K562 (cell line): Measurements from ENCODE around the gene PAIP2. TPM values are rescaled to one million over a fixed set of nuclear protein-coding genes. Genes with fewer than 3 reads are reported as not detected.

Source experiments
- HNRNPK ChIP-seq: fragments of 200-400 bp; formaldehyde crosslinking; IDR thresholded peaks from one replicate; pipeline ENCODE4 v1.6.1; 2018; ENCODE audit warnings: mild to moderate bottlenecking, low read depth, low read length; ENCODE audit not compliant: poor library complexity, severe bottlenecking
- HOMEZ ChIP-seq: fragments of 250-450 bp; sonication (Bioruptor Pico); IDR thresholded peaks from 2 replicates; pipeline ENCODE4 v1.4.0; 2020; ENCODE audit warnings: mild to moderate bottlenecking, moderate library complexity
- HSF4 ChIP-seq: fragments of 250-450 bp; sonication (Bioruptor Pico); IDR thresholded peaks from 2 replicates; pipeline ENCODE4 v2.1.2; 2022; ENCODE audit warnings: mild to moderate bottlenecking, moderate library complexity, borderline replicate concordance
- MXI1 ChIP-seq: IDR thresholded peaks from 2 replicates; pipeline ENCODE4 v1.6.1; 2011; ENCODE audit warnings: low read depth, mild to moderate bottlenecking, improper control_type of control experiment, low read length
- NCOA4 ChIP-seq: fragments of 450-650 bp; IDR thresholded peaks from 2 replicates; pipeline ENCODE4 v1.6.1; 2018; ENCODE audit warnings: mild to moderate bottlenecking; ENCODE audit not compliant: partially characterized antibody
- NCOR1 ChIP-seq: fragments of 450-650 bp; IDR thresholded peaks from 2 replicates; pipeline ENCODE4 v1.6.1; 2016; ENCODE audit warnings: mild to moderate bottlenecking, moderate library complexity
- NFE2 ChIP-seq: IDR thresholded peaks from 2 replicates; pipeline ENCODE4 v1.6.1; 2014; ENCODE audit warnings: antibody characterized with exemption, low read depth
- NONO ChIP-seq, 2 experiments: fragments of 200-400 bp in 1 of 2; fragments of 450-650 bp in 1 of 2; formaldehyde crosslinking in 1 of 2; IDR thresholded peaks; 2 replicates each; pipeline ENCODE4 v1.6.1; 2017; ENCODE audit warnings: low read depth in 2 of 2, mild to moderate bottlenecking in 2 of 2, moderate library complexity in 2 of 2, low read length in 1 of 2
- NR0B1 ChIP-seq: fragments of 450-650 bp; IDR thresholded peaks from one replicate; pipeline ENCODE4 v1.6.1; 2018; ENCODE audit warnings: mild to moderate bottlenecking, moderate library complexity; ENCODE audit not compliant: partially characterized antibody
- PATZ1 ChIP-seq: fragments of 250-450 bp; sonication (Bioruptor Pico); IDR thresholded peaks from 2 replicates; pipeline ENCODE4 v1.5.0; 2020; ENCODE audit warnings: mild to moderate bottlenecking, borderline replicate concordance
- TAF9B ChIP-seq: fragments of 450-650 bp; IDR thresholded peaks from 2 replicates; pipeline ENCODE4 v1.6.1; 2018; ENCODE audit warnings: mild to moderate bottlenecking; ENCODE audit not compliant: partially characterized antibody
- TCFL5 ChIP-seq: fragments of 250-450 bp; sonication (Bioruptor Pico); conservative IDR thresholded peaks from 2 replicates; pipeline ENCODE4 v1.6.1; 2021; ENCODE audit warnings: mild to moderate bottlenecking, moderate library complexity, matching md5 sums
- ZMIZ1 ChIP-seq, 2 experiments: fragments of 150-350 bp in 1 of 2; IDR thresholded peaks; 2 replicates each; pipeline ENCODE4 v1.6.1; 2012 to 2016; ENCODE audit warnings: low read depth in 2 of 2, low read length in 2 of 2, mild to moderate bottlenecking in 1 of 2, moderate library complexity in 1 of 2
- ZNF140 ChIP-seq: fragments of 250-450 bp; sonication (Bioruptor Pico); IDR thresholded peaks from 2 replicates; pipeline ENCODE4 v1.8.0; 2021; ENCODE audit warnings: moderate library complexity, mild to moderate bottlenecking, inconsistent platforms
- ZNF174 ChIP-seq: fragments of 250-450 bp; sonication (Bioruptor Pico); IDR thresholded peaks from 2 replicates; pipeline ENCODE4 v1.4.0; 2020; ENCODE audit warnings: mild to moderate bottlenecking
- ZNF184 ChIP-seq: sonication (generic); formaldehyde crosslinking; IDR thresholded peaks from 2 replicates; pipeline ENCODE4 v1.5.0; 2020; ENCODE audit warnings: missing genetic modification reagents
- ZNF384 ChIP-seq: IDR thresholded peaks from 2 replicates; pipeline ENCODE4 v1.6.1; 2012; ENCODE audit warnings: low read depth, low read length, improper control_type of control experiment
- ZNF717 ChIP-seq: fragments of 250-450 bp; sonication (Bioruptor Pico); IDR thresholded peaks from 2 replicates; pipeline ENCODE4 v1.5.0; 2021
- polyA plus RNA-seq, 8 experiments: library from polyadenylated mRNA; depleted of rRNA in 4 of 8; stranded (reverse) in 5 of 8; unstranded in 3 of 8; fragments of >200 nt; fragmentation: Nextera tagmentation in 2 of 8; fragmentation: Illumina TruSeq in 1 of 8; extraction: Ambion mirVana in 2 of 8; extraction: Trizol in 1 of 8; gene quantifications; 2 replicates each; pipeline versions ENCODE4 v1.2.1 to v1.2.3, GENCODE V29; 2011 to 2014; ENCODE audit warnings: inconsistent platforms in 1 of 8, missing spikeins in 1 of 8
- total RNA-seq, 7 experiments: library from RNA; depleted of rRNA in 6 of 7; stranded (reverse); fragments of >200 nt in 6 of 7; fragmentation: Illumina TruSeq in 2 of 7; extraction: Trizol in 2 of 7; gene quantifications; 2 replicates each; pipeline versions ENCODE4 v1.2.1 to v1.2.3, GENCODE V29; 2011 to 2021; ENCODE audit warnings: low replicate concordance in 1 of 7

The PAIP2 gene
- total and polyA plus RNA-seq, 9 of the 15 experiments (the other 6 are each of a cell fraction or from before 2014, with no cell fraction given): 78.3 to 187 (median 128) TPM

- TF ChIP-seq NCOR1 (no peak; the same call in 1 of the 2 replicates), NFE2 (no peak; the same call in 1 of the 2 replicates), NONO (IDR thresholded peaks at IDR 0.05; ENCODE audit: low read depth in 2 of 2, low read length in 1 of 2) (no peak; a peak in 1 of 4 replicates), ZNF184 (CRISPR knock-in tag) (no peak), HOMEZ (no peak), ZMIZ1 (IDR thresholded peaks at IDR 0.05; ENCODE audit: low read depth in 2 of 2, low read length in 2 of 2) (no peak), ZNF384 (0 out of 2 replicates have a peak, but pooled peaks have one; percentile 23), NCOA4 (no peak), ZNF174 (CRISPR knock-in tag) (no peak), ZNF717 (no peak), ZNF140 (no peak), NR0B1 (no peak), MXI1 (peak; percentile 78; the same call in 1 of the 2 replicates), PATZ1 (CRISPR knock-in tag) (no peak), TCFL5 (CRISPR knock-in tag) (no peak), HSF4 (CRISPR knock-in tag) (no peak), HNRNPK (no peak), TAF9B (peak; percentile 76)
Measured at GRCh38 chr5:139341689-139342422, at the start of gene PAIP2 (continued).
